Fibroblast of lung (primary cell): ENCODE measurements around the gene DIP2C.

ENCODE experiments used
- CTCF ChIP-seq, 2 donors: IDR thresholded peaks in 1 of 2; conservative IDR thresholded peaks in 1 of 2; 1 replicate in 1 of 2; 2 replicates in 1 of 2; pipeline ENCODE4 v1.5.1; 2011 to 2012; ENCODE audit warnings: low read length in 2 of 2, control low read depth in 1 of 2, inconsistent platforms in 1 of 2, low read depth in 1 of 2, mild to moderate bottlenecking in 1 of 2
- EZH2 ChIP-seq: IDR thresholded peaks from 2 replicates; pipeline ENCODE4 v1.5.1; 2012; ENCODE audit warnings: low read length, control low read depth, mild to moderate bottlenecking; ENCODE audit errors: missing control alignments

DNA sequence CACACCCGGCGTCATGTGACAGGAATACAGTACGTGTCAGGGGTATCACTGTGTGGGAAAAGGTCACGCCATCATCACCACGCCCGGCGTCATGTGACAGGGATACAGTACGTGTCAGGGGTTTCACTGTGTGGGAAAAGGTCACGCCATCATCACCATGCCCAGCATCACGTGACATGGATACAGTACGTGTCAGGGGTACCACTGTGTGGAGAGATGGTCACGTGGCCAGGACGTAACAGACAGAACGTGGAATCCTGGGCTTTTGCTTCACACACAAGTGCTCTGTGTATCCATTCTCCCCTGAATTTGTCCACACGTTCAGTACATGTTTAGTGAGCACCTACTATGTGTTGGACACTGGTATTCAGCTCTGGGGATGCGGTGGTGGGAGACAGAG, 34.5 kb upstream of the DIP2C start:
- TF ChIP-seq CTCF (conservative IDR thresholded peaks at IDR 0.05 in 1 of 2, IDR thresholded peaks at IDR 0.05 in 1 of 2; ENCODE audit: low read depth in 1 of 2, low read length in 2 of 2) = no peak
- no peak for TF ChIP-seq EZH2
